HG03571 (cell line): ENCODE results near the gene IGLL5.

Experiments
- ATAC-seq: cut with Tn5 transposase; IDR thresholded peaks from one replicate; pipeline ENCODE4 v1.9.1; 2021; ENCODE audit not compliant: unreplicated experiment

IGLL5 gene

GRCh38 chr22:22927196-22927887, 39.7 kb downstream of the IGLL5 start:
- ATAC-seq, result no peak

GRCh38 chr22:22927888-22928665, 40.5 kb downstream of the IGLL5 start:
- no peak for ATAC-seq

GRCh38 chr22:22928666-22929380, 41.2 kb downstream of the IGLL5 start:
- ATAC-seq, result peak; percentile 75

GRCh38 chr22:22929381-22930221, 42.0 kb downstream of the IGLL5 start:
- ATAC-seq, result no peak

- ATAC-seq, result no peak
These were observed 42.5 kb downstream of the IGLL5 start for GRCh38 chr22:22930222-22930497.

GRCh38 chr22:22930571-22931556, 43.2 kb downstream of the IGLL5 start:
- no peak for ATAC-seq

GRCh38 chr22:22931557-22932270, 44.1 kb downstream of the IGLL5 start:
- ATAC-seq, result no peak

GRCh38 chr22:22932512-22932941, 44.9 kb downstream of the IGLL5 start:
- no peak for ATAC-seq

GRCh38 chr22:22933100-22933806, 45.6 kb downstream of the IGLL5 start:
- no peak for ATAC-seq

GRCh38 chr22:22933807-22934542, 46.4 kb downstream of the IGLL5 start:
- no peak for ATAC-seq

- no peak for ATAC-seq
These were observed 47.0 kb downstream of the IGLL5 start for GRCh38 chr22:22934543-22935055.

- peak; percentile 11 for ATAC-seq
These were observed 47.5 kb downstream of the IGLL5 start for GRCh38 chr22:22935056-22935545.

GRCh38 chr22:22935546-22936157, 48.0 kb downstream of the IGLL5 start:
- peak; percentile 78 for ATAC-seq

GRCh38 chr22:22936180-22936914, 48.7 kb downstream of the IGLL5 start:
- ATAC-seq, result no peak

GRCh38 chr22:22936915-22937656, 49.5 kb downstream of the IGLL5 start:
- ATAC-seq, result no peak
